ENCODE results near the gene GFOD1. TPM values are rescaled to one million over a fixed set of nuclear protein-coding genes. Genes with fewer than 3 reads are reported as not detected.
"Not testable (repeated sequence)": the region's sequence is repeated elsewhere in the genome, so short reads cannot be mapped to it uniquely, and the experiment has no call there.

The GFOD1 gene
- polyA plus RNA-seq, 1 donor: 2.0 TPM

DNA sequence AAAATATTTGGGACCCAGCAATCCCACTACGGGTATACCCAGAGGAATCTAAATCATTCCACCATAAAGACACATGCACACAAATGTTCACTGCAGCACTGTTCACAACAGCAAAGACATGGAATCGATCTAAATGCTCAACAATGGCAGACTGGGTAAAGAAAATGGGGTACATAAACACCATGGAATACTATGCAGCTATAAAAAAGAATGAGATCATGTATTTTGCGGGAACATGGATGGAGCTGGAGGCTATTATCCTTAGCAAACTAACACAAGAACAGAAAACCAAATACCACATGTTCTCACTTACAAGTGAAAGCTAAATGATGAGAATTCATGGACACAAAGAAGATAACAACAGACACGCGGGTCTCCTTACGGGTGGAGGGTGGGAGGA lies 43.4 kb downstream of the GFOD1 start:
- not testable (repeated sequence) for H3K9me3 ChIP-seq (ENCODE audit: control insufficient read depth, low read depth, low read length); DNase-seq; H3K36me3 ChIP-seq (ENCODE audit: control insufficient read depth, insufficient read depth, low read length); H3K4me1 ChIP-seq (ENCODE audit: control insufficient read depth, insufficient read depth, low read length); H3K27ac ChIP-seq (ENCODE audit: low read length); H3K27me3 ChIP-seq (ENCODE audit: control insufficient read depth, insufficient read depth, low read length); H3K4me3 ChIP-seq (ENCODE audit: low read length)
- WGBS (ENCODE audit: insufficient coverage, low lambda C conversion rate): 100% methylated on average over 3 of the region's 6 CpGs

DNA sequence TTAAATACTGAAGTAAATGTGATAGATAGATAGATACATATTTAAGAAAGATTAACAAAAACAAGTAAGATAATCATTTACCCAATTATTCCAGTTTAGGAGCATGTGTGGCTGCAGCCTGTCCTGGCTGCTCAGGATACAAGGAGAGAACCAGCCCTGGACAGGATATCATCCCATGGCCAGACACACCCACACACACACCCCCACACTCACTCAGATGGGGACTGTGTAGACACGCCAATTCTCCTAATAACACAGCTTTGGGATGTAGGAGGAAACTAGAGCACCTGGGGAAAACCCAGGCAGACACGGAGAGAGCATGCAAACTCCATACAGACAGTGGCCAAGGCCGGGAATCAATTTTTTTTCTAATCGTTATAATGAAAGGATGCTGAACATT lies 45.6 kb downstream of the GFOD1 start:
- Histone ChIP-seq H3K4me3 (ENCODE audit: low read length) (no peak overlapping the region), H3K27me3 (ENCODE audit: control insufficient read depth, insufficient read depth, low read length) (peaks cover 4% of the 10 kb centered on the region), H3K9me3 (ENCODE audit: control insufficient read depth, low read depth, low read length) (no peaks in the 10 kb centered on the region), H3K27ac (ENCODE audit: low read length) (no peak overlapping the region), H3K4me1 (ENCODE audit: control insufficient read depth, insufficient read depth, low read length) (no peaks in the 10 kb centered on the region), H3K36me3 (ENCODE audit: control insufficient read depth, insufficient read depth, low read length) (no peaks in the 10 kb centered on the region)
- DNase-seq: no peak
- WGBS (ENCODE audit: insufficient coverage, low lambda C conversion rate): no CpG with 5 or more reads among the region's 4 CpGs

DNA sequence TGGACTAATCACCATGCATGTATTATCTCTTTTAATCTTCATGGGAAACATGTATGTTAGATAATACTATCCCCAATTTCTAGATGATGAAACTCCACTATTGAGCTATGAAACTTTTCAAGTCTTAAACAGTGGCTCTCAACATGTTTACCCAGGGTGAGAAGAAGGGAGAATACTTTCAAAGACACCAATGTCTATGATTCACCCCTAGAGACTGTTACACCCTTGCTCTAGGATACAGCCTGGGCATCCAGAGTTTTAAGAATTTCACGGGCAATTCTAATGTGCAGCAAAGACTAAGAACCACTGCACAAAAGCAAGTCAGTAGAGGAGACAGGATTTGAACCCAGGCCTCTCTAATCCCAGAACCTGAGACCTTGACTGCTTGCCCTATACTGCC lies 47.8 kb downstream of the GFOD1 start:
- no peak for DNase-seq
- H3K4me3 ChIP-seq (ENCODE audit: low read length): no peak overlapping the region
- no peaks in the 10 kb centered on the region for H3K9me3 ChIP-seq (ENCODE audit: control insufficient read depth, low read depth, low read length)
- no peaks in the 10 kb centered on the region for H3K4me1 ChIP-seq (ENCODE audit: control insufficient read depth, insufficient read depth, low read length)
- H3K27me3 ChIP-seq (ENCODE audit: control insufficient read depth, insufficient read depth, low read length): peaks cover 5% of the 10 kb centered on the region
- WGBS (ENCODE audit: insufficient coverage, low lambda C conversion rate): no CpG with 5 or more reads among the region's 1 CpG
- H3K36me3 ChIP-seq (ENCODE audit: control insufficient read depth, insufficient read depth, low read length): no peaks in the 10 kb centered on the region
- H3K27ac ChIP-seq (ENCODE audit: low read length): no peak overlapping the region

DNA sequence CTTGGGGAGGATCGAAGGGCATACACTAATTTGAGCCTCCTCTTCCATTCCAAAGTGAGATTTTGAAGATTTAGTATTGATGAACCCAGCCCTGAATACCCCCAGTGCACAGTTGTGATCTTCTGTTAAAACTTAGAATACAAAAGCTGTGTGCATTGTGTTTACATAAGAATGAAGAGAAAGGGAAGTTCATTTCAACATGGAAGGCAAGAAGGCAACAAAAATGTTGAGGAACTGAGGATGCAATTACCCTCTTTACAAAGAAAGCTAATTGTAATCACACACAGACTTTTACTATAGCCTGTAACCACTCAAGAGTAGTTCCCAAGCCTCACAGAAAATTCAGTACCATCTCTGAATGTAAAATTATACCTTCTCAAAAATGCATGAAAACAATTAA lies 49.3 kb downstream of the GFOD1 start:
- Histone ChIP-seq H3K4me1 (ENCODE audit: control insufficient read depth, insufficient read depth, low read length) (no peaks in the 10 kb centered on the region), H3K4me3 (ENCODE audit: low read length) (no peak overlapping the region), H3K27ac (ENCODE audit: low read length) (no peak overlapping the region), H3K27me3 (ENCODE audit: control insufficient read depth, insufficient read depth, low read length) (peaks cover 5% of the 10 kb centered on the region), H3K9me3 (ENCODE audit: control insufficient read depth, low read depth, low read length) (no peaks in the 10 kb centered on the region), H3K36me3 (ENCODE audit: control insufficient read depth, insufficient read depth, low read length) (no peaks in the 10 kb centered on the region)
- DNase-seq: no peak
- WGBS (ENCODE audit: insufficient coverage, low lambda C conversion rate): no CpG with 5 or more reads among the region's 1 CpG

DNA sequence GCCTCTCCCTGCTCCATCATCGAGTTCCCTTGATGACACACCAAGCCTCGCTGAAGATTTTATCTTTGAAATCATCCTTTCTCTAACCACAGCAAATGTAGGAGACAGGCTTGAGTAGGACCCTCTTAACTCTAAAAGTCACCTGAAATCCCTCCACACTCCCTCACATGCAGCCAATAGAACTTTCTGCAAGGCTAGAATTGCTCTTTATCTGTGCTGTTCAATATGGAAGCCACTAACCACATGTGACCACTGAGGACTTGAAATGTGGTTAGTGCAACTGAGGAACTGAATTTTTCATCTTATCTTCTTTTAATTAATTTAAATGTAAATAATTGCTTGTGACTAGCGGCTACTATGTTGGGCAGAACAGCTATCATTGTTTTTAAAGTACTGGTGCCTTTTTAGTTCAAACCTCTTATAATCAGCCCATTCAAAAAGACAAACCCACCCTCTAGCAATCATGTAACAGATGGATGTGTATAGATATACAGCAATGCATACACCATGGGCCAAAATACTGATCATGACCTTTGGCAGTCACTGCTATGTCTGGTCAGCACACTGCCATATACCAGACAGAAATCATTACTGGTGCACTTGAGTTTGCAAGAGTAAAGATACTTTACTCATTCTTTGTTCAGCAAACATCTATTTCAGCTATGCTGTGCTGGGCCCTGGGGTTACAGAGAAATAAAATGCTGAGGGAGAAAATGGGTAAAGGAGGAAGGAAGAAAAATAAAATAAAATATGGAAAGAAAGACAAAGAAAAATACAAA lies 50.0 kb downstream of the GFOD1 start:
- Histone ChIP-seq H3K4me3 (ENCODE audit: low read length) (no peak overlapping the region), H3K36me3 (ENCODE audit: control insufficient read depth, insufficient read depth, low read length) (no peaks in the 10 kb centered on the region), H3K27me3 (ENCODE audit: control insufficient read depth, insufficient read depth, low read length) (peaks cover 5% of the 10 kb centered on the region), H3K4me1 (ENCODE audit: control insufficient read depth, insufficient read depth, low read length) (no peaks in the 10 kb centered on the region), H3K9me3 (ENCODE audit: control insufficient read depth, low read depth, low read length) (no peaks in the 10 kb centered on the region), H3K27ac (ENCODE audit: low read length) (no peak overlapping the region)
- no peak for DNase-seq
- 100% methylated on average over 1 of the region's 3 CpGs for WGBS (ENCODE audit: insufficient coverage, low lambda C conversion rate)

DNA sequence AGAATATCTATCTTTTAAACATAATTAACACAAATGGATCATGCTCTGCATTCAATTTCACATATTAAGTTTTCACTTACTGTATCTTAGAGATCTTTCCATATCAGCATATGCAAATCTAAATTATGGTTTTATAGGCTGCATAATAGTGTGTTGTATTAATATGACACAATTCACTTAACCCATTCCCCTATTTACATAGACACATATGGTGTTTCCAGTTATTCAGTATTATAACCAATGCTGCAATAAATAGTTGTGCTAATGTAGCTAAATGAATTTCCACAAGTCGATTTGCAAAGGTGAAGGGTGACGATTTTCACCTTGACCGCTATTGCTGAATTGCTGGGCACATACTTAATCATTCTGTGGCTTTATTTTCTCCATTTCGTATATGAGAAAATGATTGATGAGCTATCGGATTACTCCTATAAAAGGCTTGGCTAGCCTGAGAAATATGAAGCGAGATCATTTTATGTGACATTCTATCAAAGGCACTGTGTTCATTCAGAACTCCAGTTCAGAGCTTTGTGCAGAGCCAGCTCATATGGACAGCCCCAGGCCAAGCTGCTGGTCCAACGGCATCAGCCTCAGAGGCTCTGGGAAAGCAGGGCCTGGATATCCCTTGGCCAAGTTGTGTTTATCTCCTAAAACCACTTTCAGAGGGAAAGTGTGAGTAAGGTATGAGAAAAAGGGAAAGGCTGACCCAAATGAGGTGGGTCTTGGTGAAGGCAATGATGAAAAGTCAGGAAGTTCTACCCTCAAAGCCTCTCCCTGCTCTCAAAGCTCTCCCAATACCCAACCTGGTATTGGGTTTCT lies 50.8 kb downstream of the GFOD1 start:
- Histone ChIP-seq H3K36me3 (ENCODE audit: control insufficient read depth, insufficient read depth, low read length) (no peaks in the 10 kb centered on the region), H3K4me3 (ENCODE audit: low read length) (no peak overlapping the region), H3K27me3 (ENCODE audit: control insufficient read depth, insufficient read depth, low read length) (peaks cover 5% of the 10 kb centered on the region), H3K27ac (ENCODE audit: low read length) (no peak overlapping the region), H3K9me3 (ENCODE audit: control insufficient read depth, low read depth, low read length) (no peaks in the 10 kb centered on the region), H3K4me1 (ENCODE audit: control insufficient read depth, insufficient read depth, low read length) (no peaks in the 10 kb centered on the region)
- 100% methylated on average over 1 of the region's 7 CpGs for WGBS (ENCODE audit: insufficient coverage, low lambda C conversion rate)
- DNase-seq: no peak

DNA sequence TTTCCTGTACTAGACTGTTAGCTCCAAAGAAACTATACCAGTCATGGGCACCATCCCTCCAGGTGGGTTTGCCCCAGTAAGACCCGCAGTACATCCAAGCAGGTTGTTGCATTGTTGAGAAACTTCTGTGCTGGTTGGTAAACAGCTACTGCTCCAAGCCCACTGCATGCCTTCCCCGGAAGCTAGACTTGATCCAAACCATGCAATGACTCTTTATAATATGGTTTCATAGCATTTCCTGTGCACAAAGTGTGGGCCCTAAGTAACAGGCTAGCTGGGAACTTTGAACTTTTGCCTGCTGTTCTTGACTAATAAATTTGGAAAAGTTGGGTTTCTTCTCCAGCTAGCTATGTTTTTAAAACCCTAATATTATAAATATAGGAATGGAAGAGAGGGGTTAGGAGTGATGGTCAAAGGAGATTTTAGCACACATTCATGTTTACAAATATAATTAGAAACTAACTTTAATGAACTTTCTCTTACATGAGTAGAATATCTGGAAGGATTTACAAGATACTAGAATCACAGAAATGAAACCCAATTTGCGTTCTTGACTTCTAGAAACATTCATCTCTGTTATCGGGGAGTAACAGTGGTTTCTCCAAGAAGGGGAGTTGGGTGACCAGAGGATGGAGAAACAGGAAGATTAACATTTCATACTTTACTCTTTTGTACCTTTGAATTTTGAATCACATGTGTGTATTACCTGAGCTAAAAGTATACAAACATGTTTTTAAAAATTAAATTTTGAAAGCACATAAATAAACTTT lies 51.7 kb downstream of the GFOD1 start:
- DNase-seq: no peak
- H3K27me3 ChIP-seq (ENCODE audit: control insufficient read depth, insufficient read depth, low read length): peaks cover 3% of the 10 kb centered on the region
- H3K4me3 ChIP-seq (ENCODE audit: low read length): no peak overlapping the region
- H3K4me1 ChIP-seq (ENCODE audit: control insufficient read depth, insufficient read depth, low read length): no peaks in the 10 kb centered on the region
- 100% methylated on average over 2 of the region's 4 CpGs for WGBS (ENCODE audit: insufficient coverage, low lambda C conversion rate)
- H3K9me3 ChIP-seq (ENCODE audit: control insufficient read depth, low read depth, low read length): no peaks in the 10 kb centered on the region
- H3K27ac ChIP-seq (ENCODE audit: low read length): no peak overlapping the region
- no peaks in the 10 kb centered on the region for H3K36me3 ChIP-seq (ENCODE audit: control insufficient read depth, insufficient read depth, low read length)

DNA sequence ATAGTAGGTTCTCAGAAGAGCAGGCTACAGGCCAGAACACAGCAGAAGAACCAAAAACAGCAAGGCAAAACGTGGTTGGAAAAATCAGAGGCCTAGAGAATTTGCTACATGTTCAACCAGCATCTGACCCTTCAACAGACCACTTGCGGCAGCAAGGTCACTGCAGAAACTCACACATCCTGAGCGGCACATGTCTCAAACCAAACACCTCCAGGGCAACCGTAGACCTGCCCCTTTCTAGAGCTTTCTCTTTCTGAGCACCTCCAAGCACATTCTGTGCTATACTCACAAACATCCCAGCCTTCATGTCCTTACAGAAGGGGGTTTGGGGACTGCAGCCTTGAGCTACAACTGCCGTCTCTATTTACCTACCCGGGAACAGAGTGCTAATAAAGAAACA lies 52.6 kb downstream of the GFOD1 start:
- Histone ChIP-seq H3K9me3 (ENCODE audit: control insufficient read depth, low read depth, low read length) (no peaks in the 10 kb centered on the region), H3K4me3 (ENCODE audit: low read length) (no peak overlapping the region), H3K36me3 (ENCODE audit: control insufficient read depth, insufficient read depth, low read length) (no peaks in the 10 kb centered on the region), H3K27ac (ENCODE audit: low read length) (no peak overlapping the region), H3K27me3 (ENCODE audit: control insufficient read depth, insufficient read depth, low read length) (peaks cover 3% of the 10 kb centered on the region), H3K4me1 (ENCODE audit: control insufficient read depth, insufficient read depth, low read length) (no peaks in the 10 kb centered on the region)
- WGBS (ENCODE audit: insufficient coverage, low lambda C conversion rate): no CpG with 5 or more reads among the region's 6 CpGs
- no peak for DNase-seq

DNA sequence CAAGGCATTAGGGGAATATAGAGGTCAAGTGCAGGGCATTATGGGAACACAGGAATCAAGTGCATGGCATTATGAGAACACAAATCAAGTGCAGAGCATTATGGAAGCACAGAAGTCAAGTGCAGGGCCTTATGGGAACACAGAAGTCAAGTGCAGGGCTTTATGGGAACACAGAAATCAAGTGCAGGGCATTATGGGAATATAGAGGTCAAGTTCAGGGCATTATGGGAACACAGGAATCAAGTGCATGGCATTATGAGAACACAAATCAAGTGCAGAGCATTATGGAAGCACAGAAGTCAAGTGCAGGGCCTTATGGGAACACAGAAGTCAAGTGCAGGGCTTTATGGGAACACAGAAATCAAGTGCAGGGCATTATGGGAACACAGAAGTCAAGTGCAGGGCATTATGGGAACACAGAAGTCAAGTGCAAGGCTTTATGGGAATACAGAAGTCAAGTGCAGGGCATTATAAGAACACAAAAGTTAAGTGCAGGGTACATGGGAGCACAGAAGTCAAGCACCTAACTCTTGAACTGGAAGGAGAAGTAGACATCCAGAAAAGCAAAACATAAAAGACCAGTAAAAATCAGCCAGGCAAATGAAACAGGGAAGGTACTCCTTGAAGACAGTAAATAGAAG lies 53.1 kb downstream of the GFOD1 start:
- not testable (repeated sequence) for H3K27me3 ChIP-seq (ENCODE audit: control insufficient read depth, insufficient read depth, low read length); H3K36me3 ChIP-seq (ENCODE audit: control insufficient read depth, insufficient read depth, low read length); H3K4me1 ChIP-seq (ENCODE audit: control insufficient read depth, insufficient read depth, low read length); H3K27ac ChIP-seq (ENCODE audit: low read length); DNase-seq; H3K9me3 ChIP-seq (ENCODE audit: control insufficient read depth, low read depth, low read length); H3K4me3 ChIP-seq (ENCODE audit: low read length)

DNA sequence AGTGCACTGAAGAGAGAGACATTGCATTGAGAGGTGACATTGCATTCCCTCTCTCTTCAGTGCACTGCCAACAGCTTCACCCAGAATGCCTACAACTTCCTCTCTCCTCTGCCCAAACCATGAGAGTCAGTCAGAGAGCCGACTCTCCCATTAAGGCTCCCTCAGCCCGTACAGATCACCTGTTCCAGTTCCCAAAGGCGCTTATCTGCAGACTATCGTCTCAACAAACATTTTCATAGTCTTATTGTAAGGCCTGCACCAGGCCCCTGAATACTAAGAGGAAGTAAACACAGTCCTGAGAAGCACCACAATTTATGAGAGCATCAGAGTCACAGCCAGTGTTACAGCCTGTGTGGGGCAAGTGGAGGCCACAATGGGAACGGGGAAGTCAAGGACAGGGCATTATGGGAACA lies 53.7 kb downstream of the GFOD1 start:
- no peaks in the 10 kb centered on the region for H3K36me3 ChIP-seq (ENCODE audit: control insufficient read depth, insufficient read depth, low read length)
- H3K9me3 ChIP-seq (ENCODE audit: control insufficient read depth, low read depth, low read length): no peaks in the 10 kb centered on the region
- no peak overlapping the region for H3K27ac ChIP-seq (ENCODE audit: low read length)
- no peak for DNase-seq
- H3K4me3 ChIP-seq (ENCODE audit: low read length): no peak overlapping the region
- H3K4me1 ChIP-seq (ENCODE audit: control insufficient read depth, insufficient read depth, low read length): no peaks in the 10 kb centered on the region
- WGBS (ENCODE audit: insufficient coverage, low lambda C conversion rate): 47% methylated on average over 2 of the region's 5 CpGs
- H3K27me3 ChIP-seq (ENCODE audit: control insufficient read depth, insufficient read depth, low read length): peaks cover 8% of the 10 kb centered on the region
